Measurements from ENCODE around the gene DMTF1.

GRCh38 chr7:87199241-87199640, 47.0 kb downstream of the DMTF1 start:
- TF ChIP-seq YY1 (IDR thresholded peaks at IDR 0.05; ENCODE audit: low read depth, low read length) = no peak
- TF ChIP-seq ATF3 (IDR thresholded peaks at IDR 0.05; ENCODE audit: borderline replicate concordance, extremely low read depth, low read depth, low read length) = no peak
- no peak for TF ChIP-seq FOXK2 (IDR thresholded peaks at IDR 0.05)
- TF ChIP-seq CTCF (IDR thresholded peaks at IDR 0.05 in 2 of 3, conservative IDR thresholded peaks at IDR 0.05 in 1 of 3; ENCODE audit: control insufficient read depth in 2 of 3, extremely low read depth in 1 of 3, insufficient read depth in 1 of 3, low read depth in 3 of 3, low read length in 3 of 3) = no peak
- TF ChIP-seq CEBPZ (IDR thresholded peaks at IDR 0.05; ENCODE audit: low read depth, low read length) = no peak
- no peak for TF ChIP-seq NFIC (IDR thresholded peaks at IDR 0.05; ENCODE audit: low read depth, low read length)
- TF ChIP-seq ZNF207 (IDR thresholded peaks at IDR 0.05; ENCODE audit: borderline replicate concordance) = no peak
- no peak for TF ChIP-seq MEF2A (IDR thresholded peaks at IDR 0.05; ENCODE audit: insufficient read depth, low read depth, low read length)
- no peak for TF ChIP-seq CEBPB (IDR thresholded peaks at IDR 0.05; ENCODE audit: borderline replicate concordance in 1 of 2, low read depth in 2 of 2, low read length in 2 of 2)
- TF ChIP-seq POLR2AphosphoS5 (IDR thresholded peaks at IDR 0.05; ENCODE audit: low read length) = no peak; the same call in 1 of the 2 replicates
- TF ChIP-seq TCF12 (IDR thresholded peaks at IDR 0.05; ENCODE audit: low read depth, low read length) = no peak
- no peak for TF ChIP-seq FOXM1 (IDR thresholded peaks at IDR 0.05; ENCODE audit: low read depth, low read length)
- TF ChIP-seq BHLHE40 (IDR thresholded peaks at IDR 0.05; ENCODE audit: borderline replicate concordance in 1 of 2, low read depth in 2 of 2, low read length in 1 of 2) = no peak
- TF ChIP-seq NFYB (IDR thresholded peaks at IDR 0.05; ENCODE audit: insufficient read depth, low read depth, low read length) = no peak

Data from GM12878 (cell line).